Neutrophil (primary cell): ENCODE measurements around the gene HLA-DOA.

Source experiments
- H3K27ac ChIP-seq: fragments of 200-600 bp; sonication (generic); 2 replicates; pipeline ENCODE4 v1.5.1; 2016; ENCODE audit warnings: mild to moderate bottlenecking, moderate library complexity
- H3K27me3 ChIP-seq: fragments of 200-600 bp; sonication (generic); 2 replicates; pipeline ENCODE4 v1.6.0; 2016; ENCODE audit warnings: mild to moderate bottlenecking
- H3K36me3 ChIP-seq: fragments of 200-600 bp; sonication (generic); 2 replicates; pipeline ENCODE4 v1.5.1; 2017
- H3K4me1 ChIP-seq, 2 experiments: fragments of 200-600 bp in 1 of 2; sonication (generic) in 1 of 2; 1 replicate in 1 of 2; 2 replicates in 1 of 2; pipeline versions ENCODE4 v1.5.1 to v1.6.1; 2013 to 2016; ENCODE audit warnings: low read depth in 1 of 2, low read length in 1 of 2, mild to moderate bottlenecking in 1 of 2, moderate library complexity in 1 of 2; ENCODE audit not compliant: control insufficient read depth in 1 of 2, insufficient read depth in 1 of 2
- H3K4me3 ChIP-seq, 2 experiments: fragments of 200-600 bp in 1 of 2; sonication (generic) in 1 of 2; 1 replicate in 1 of 2; 2 replicates in 1 of 2; pipeline ENCODE4 v1.5.1; 2013 to 2016; ENCODE audit warnings: low read depth in 1 of 2, low read length in 1 of 2, mild to moderate bottlenecking in 1 of 2, moderate library complexity in 1 of 2
- H3K9me3 ChIP-seq: fragments of 200-600 bp; sonication (generic); 2 replicates; pipeline ENCODE4 v1.5.1; 2016
- CTCF ChIP-seq: fragments of 200-600 bp; sonication (generic); IDR thresholded peaks from 2 replicates; pipeline ENCODE4 v1.5.1; 2016; ENCODE audit warnings: antibody characterized with exemption

Gene HLA-DOA

GRCh38 chr6:32974016-32974333 lies 35.4 kb downstream of the HLA-DOA start:
- H3K36me3 ChIP-seq: peaks cover 54% of the 10 kb centered on the region

GRCh38 chr6:32973144-32974015 lies 36.0 kb downstream of the HLA-DOA start:
- no peak for TF ChIP-seq CTCF
- Histone ChIP-seq H3K36me3 (peaks cover 48% of the 10 kb centered on the region), H3K4me1 (peaks cover 50 to 67% of the 10 kb centered on the region in 2 experiments), H3K4me3 (peak overlapping the region; percentile 96 to 97), H3K9me3 (no peaks in the 10 kb centered on the region), H3K27me3 (no peaks in the 10 kb centered on the region), H3K27ac (peak overlapping the region; percentile 100)

More at GRCh38 chr6:32974016-32974333, 35.4 kb downstream of the HLA-DOA start:
- no peak for TF ChIP-seq CTCF
- peaks cover 50 to 70% of the 10 kb centered on the region in 2 experiments for H3K4me1 ChIP-seq
- no peaks in the 10 kb centered on the region for H3K9me3 ChIP-seq
- H3K4me3 ChIP-seq: peak overlapping the region; percentile 96 to 97
- H3K27me3 ChIP-seq: no peaks in the 10 kb centered on the region
- H3K27ac ChIP-seq: peak overlapping the region; percentile 100

- TF ChIP-seq CTCF: peak; percentile 10
- H3K27me3 ChIP-seq: no peaks in the 10 kb centered on the region
- H3K4me1 ChIP-seq: peaks cover 53 to 64% of the 10 kb centered on the region in 2 experiments
- H3K9me3 ChIP-seq: no peaks in the 10 kb centered on the region
- peaks cover 40% of the 10 kb centered on the region for H3K36me3 ChIP-seq
- peak overlapping the region; percentile 100 for H3K27ac ChIP-seq
- peak overlapping the region; percentile 96 to 97 for H3K4me3 ChIP-seq
Observed at GRCh38 chr6:32972353-32973143, 36.8 kb downstream of the HLA-DOA start.

GRCh38 chr6:32971581-32972352 lies 37.6 kb downstream of the HLA-DOA start:
- H3K27me3 ChIP-seq: no peaks in the 10 kb centered on the region
- peak overlapping the region; percentile 100 for H3K27ac ChIP-seq
- H3K4me3 ChIP-seq: peak overlapping the region; percentile 96 to 97
- no peaks in the 10 kb centered on the region for H3K9me3 ChIP-seq
- peaks cover 58 to 65% of the 10 kb centered on the region in 2 experiments for H3K4me1 ChIP-seq
- peaks cover 32% of the 10 kb centered on the region for H3K36me3 ChIP-seq
- TF ChIP-seq CTCF: peak; percentile 74

- Histone ChIP-seq H3K9me3 (no peaks in the 10 kb centered on the region), H3K36me3 (peaks cover 26% of the 10 kb centered on the region), H3K27ac (peak overlapping the region; percentile 100), H3K4me3 (peak overlapping the region; percentile 96 to 97), H3K27me3 (no peaks in the 10 kb centered on the region), H3K4me1 (peaks cover 52 to 63% of the 10 kb centered on the region in 2 experiments)
- no peak for TF ChIP-seq CTCF
Observed at GRCh38 chr6:32971242-32971580, 38.2 kb downstream of the HLA-DOA start.
